GM19395 (cell line): ENCODE measurements around the gene USP19.

Source experiments
- ATAC-seq: cut with Tn5 transposase; IDR thresholded peaks from one replicate; pipeline ENCODE4 v1.9.1; 2021; ENCODE audit warnings: mild to moderate bottlenecking, moderate library complexity; ENCODE audit not compliant: unreplicated experiment

The USP19 gene

GRCh38 chr3:49120438-49121131 lies at the start of gene USP19:
Gene USP19, minus strand, starts transcription at chr3:49120823. Its CDS starts 1,678 bp downstream, at chr3:49119145.
- ATAC-seq, result peak; percentile 86

GRCh38 chr3:49166752-49167556 lies 46.3 kb upstream of the USP19 start:
- ATAC-seq, result no peak

- peak; percentile 70 for ATAC-seq
Observed at GRCh38 chr3:49165771-49166751, 45.4 kb upstream of the USP19 start, which contains the start of gene CCDC71. Gene CCDC71, minus strand, starts transcription at chr3:49166331. Its CDS starts 2,123 bp downstream, at chr3:49164208.

- no peak for ATAC-seq
Observed at GRCh38 chr3:49164983-49165720, 44.5 kb upstream of the USP19 start.

- no peak for ATAC-seq
Observed at GRCh38 chr3:49163609-49164008, 43.0 kb upstream of the USP19 start.

GRCh38 chr3:49162751-49163419 lies 42.3 kb upstream of the USP19 start:
- ATAC-seq, result no peak

- no peak for ATAC-seq
Observed at GRCh38 chr3:49161808-49162530, 41.3 kb upstream of the USP19 start.

- ATAC-seq, result no peak
Observed at GRCh38 chr3:49161197-49161596, 40.6 kb upstream of the USP19 start.

- no peak for ATAC-seq
Observed at GRCh38 chr3:49158792-49159191, 38.2 kb upstream of the USP19 start.

- no peak for ATAC-seq
Observed at GRCh38 chr3:49158103-49158709, 37.6 kb upstream of the USP19 start.

GRCh38 chr3:49157289-49157688 lies 36.7 kb upstream of the USP19 start:
- ATAC-seq, result no peak

GRCh38 chr3:49153349-49153912 lies 32.8 kb upstream of the USP19 start:
- no peak for ATAC-seq

- ATAC-seq, result no peak
Observed at GRCh38 chr3:49151610-49152009, 31.0 kb upstream of the USP19 start.

- ATAC-seq, result no peak
Observed at GRCh38 chr3:49148159-49148558, 27.5 kb upstream of the USP19 start.

- no peak for ATAC-seq
Observed at GRCh38 chr3:49140080-49140479, 19.5 kb upstream of the USP19 start.

GRCh38 chr3:49135499-49135898 lies 14.9 kb upstream of the USP19 start:
- ATAC-seq, result no peak

GRCh38 chr3:49134471-49135265 lies 14.0 kb upstream of the USP19 start:
- no peak for ATAC-seq
